Bronchus fibroblast of lung (primary cell): Measurements from ENCODE around the gene NR2F1. TPM values are rescaled to one million over a fixed set of nuclear protein-coding genes. Genes with fewer than 3 reads are reported as not detected.

ENCODE experiments used
- total RNA-seq: library from RNA; depleted of rRNA; stranded (reverse); fragments of >200 nt; gene quantifications from 2 replicates; pipeline ENCODE4 v1.2.3, GENCODE V29; 2015

NR2F1 gene
- 77.4 and 95.8 TPM in 2 replicates for total RNA-seq

DNA sequence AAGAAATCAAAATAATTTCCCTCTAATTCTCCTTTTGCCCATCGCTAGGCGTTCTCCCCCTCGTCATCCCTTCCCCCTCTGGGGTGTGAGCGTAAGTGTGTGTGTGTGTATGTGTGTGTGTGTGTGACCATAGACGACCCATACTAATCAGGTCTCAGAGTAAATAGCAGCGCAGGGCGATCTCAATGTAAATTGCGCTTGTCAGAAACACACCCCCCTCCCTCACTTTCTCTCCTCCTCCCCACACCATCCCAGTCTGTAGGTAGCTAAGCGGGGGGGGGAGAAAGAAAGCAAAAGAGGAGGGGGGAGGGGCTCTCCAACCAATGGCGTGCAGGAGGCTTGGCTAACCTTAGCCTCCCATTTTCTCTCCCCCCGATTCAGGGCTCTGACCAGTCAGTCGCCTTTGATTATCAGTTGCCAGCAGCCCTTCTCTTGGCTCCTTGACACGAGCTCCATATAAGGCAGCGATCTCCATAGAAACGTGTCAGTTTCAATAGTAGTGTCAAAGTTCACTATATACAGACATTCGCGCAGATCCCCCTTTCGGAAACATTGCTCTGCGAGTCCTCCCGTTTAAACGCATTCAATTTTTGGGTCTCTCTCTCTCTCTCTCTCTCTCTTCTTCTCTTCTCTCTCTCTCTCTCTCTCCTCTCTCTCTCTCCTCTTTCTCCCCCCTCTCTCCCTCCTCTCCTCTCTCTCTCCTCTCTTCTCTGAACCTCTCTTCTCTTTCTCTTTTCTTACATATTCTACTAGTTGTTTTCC lies at the start of gene NR2F1:
Gene NR2F1, plus strand, starts transcription at position 546 of the 762 bp plus-strand sequence. CDS start 1,802 bp downstream, outside the sequence.

DNA sequence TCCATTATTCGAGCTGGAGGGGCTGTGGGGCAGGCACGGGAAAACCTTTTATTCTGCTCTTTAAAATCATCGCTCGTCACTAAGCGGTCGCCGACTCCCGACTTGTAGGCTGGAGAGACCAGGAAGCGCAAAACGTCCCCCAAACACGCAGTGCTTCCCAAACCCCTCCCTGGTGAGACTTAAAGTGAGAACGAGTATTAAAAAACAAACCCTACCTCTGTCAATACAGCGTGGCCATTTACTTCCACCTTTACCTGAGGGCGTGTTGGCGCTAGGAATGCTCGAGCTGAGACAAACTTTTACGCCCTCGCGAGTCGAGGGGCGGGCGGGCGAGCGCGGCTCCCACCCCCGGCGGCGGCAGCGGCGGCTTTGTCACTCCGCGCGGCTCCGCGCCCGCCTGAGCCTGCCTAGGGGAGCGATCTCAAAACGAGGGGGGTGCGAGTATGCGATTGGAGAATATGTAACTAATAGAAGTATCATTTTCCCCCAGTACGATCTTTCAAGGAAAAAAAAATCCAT lies 2.0 kb upstream of the NR2F1 start, which contains the start of gene NR2F1-AS1:
Gene NR2F1-AS1, minus strand, starts transcription at position 293 of the 519 bp plus-strand sequence.

Other genes with a start within 250 kb of the NR2F1 start
- gene NR2F1-AS1, start 2.0 kb upstream of the NR2F1 start, total RNA-seq: 8.4 and 10.3 TPM in 2 replicates
- under 0.01 TPM in 2 replicates for gene POU5F2, start 158.4 kb downstream of the NR2F1 start, total RNA-seq